DOHH2 (cell line): ENCODE results near the gene CAPZA1.

Experiments used
- H3F3A ChIP-seq: fragments of 200-600 bp; sonication (generic), shearing (Covaris generic); 2 replicates; pipeline ENCODE4 v1.6.0; 2016; ENCODE audit warnings: antibody characterized with exemption, mild to moderate bottlenecking; ENCODE audit not compliant: control insufficient read depth, insufficient read depth
- H3K27ac ChIP-seq: fragments of 200-600 bp; sonication (generic); 2 replicates; pipeline ENCODE4 v1.5.1; 2014; ENCODE audit warnings: low read depth, mild to moderate bottlenecking, low read length, moderate library complexity
- H3K27me3 ChIP-seq: fragments of 200-600 bp; sonication (generic); 2 replicates; pipeline ENCODE4 v1.6.1; 2014; ENCODE audit warnings: mild to moderate bottlenecking, low read length, mixed read lengths; ENCODE audit not compliant: control insufficient read depth
- H3K36me3 ChIP-seq: fragments of 200-600 bp; sonication (generic); 2 replicates; pipeline ENCODE4 v1.6.1; 2014; ENCODE audit warnings: mild to moderate bottlenecking, low read length, moderate library complexity, mixed read lengths; ENCODE audit not compliant: control insufficient read depth
- H3K4me1 ChIP-seq: fragments of 200-600 bp; sonication (generic); 2 replicates; pipeline ENCODE4 v1.6.1; 2014; ENCODE audit warnings: mild to moderate bottlenecking, low read length, mixed read lengths; ENCODE audit not compliant: control insufficient read depth
- H3K4me2 ChIP-seq: fragments of 200-600 bp; sonication (generic); 2 replicates; pipeline ENCODE4 v1.6.0; 2014; ENCODE audit warnings: mild to moderate bottlenecking, low read length, moderate library complexity
- H3K4me3 ChIP-seq: fragments of 200-600 bp; sonication (generic); 2 replicates; pipeline ENCODE4 v1.5.1; 2014; ENCODE audit warnings: mild to moderate bottlenecking, low read length, mixed read lengths
- H3K79me2 ChIP-seq: fragments of 200-600 bp; sonication (generic); 2 replicates; pipeline ENCODE4 v1.6.1; 2014; ENCODE audit warnings: mild to moderate bottlenecking, low read length, mixed read lengths; ENCODE audit not compliant: control insufficient read depth
- H3K9me2 ChIP-seq: fragments of 200-600 bp; sonication (generic); replicated peaks from 2 replicates; pipeline ENCODE4 v1.6.1; 2014; ENCODE audit warnings: mild to moderate bottlenecking, low read length, mixed read lengths; ENCODE audit not compliant: control insufficient read depth
- H3K9me3 ChIP-seq: fragments of 200-600 bp; sonication (generic); 2 replicates; pipeline ENCODE4 v1.6.1; 2014; ENCODE audit warnings: antibody characterized with exemption, low read length, mixed read lengths; ENCODE audit not compliant: control insufficient read depth, insufficient read depth
- H4K20me1 ChIP-seq: fragments of 200-600 bp; sonication (generic); 2 replicates; pipeline ENCODE4 v1.6.0; 2014; ENCODE audit warnings: low read depth, mild to moderate bottlenecking, antibody characterized with exemption, low read length, moderate library complexity; ENCODE audit not compliant: control insufficient read depth, insufficient read depth
- EZH2phosphoT487 ChIP-seq: fragments of 200-600 bp; sonication (generic); IDR thresholded peaks from 2 replicates; pipeline ENCODE4 v1.6.1; 2017; ENCODE audit warnings: borderline replicate concordance, mild to moderate bottlenecking, antibody characterized with exemption, low read length, moderate library complexity, mixed read lengths
- TF ChIP-seq, protein P1 (sequence below): fragments of 200-600 bp; sonication (generic); IDR thresholded peaks from one replicate; pipeline ENCODE4 v1.5.1; 2014; ENCODE audit warnings: antibody characterized with exemption, mild to moderate bottlenecking, low read depth, low read length; ENCODE audit not compliant: poor library complexity, severe bottlenecking

CAPZA1 gene

GRCh38 chr1:112720800-112721199 lies 101.2 kb downstream of the CAPZA1 start:
- Histone ChIP-seq H3K27ac (no peak overlapping the region), H3F3A (no peaks in the 10 kb centered on the region), H3K27me3 (peaks cover 24% of the 10 kb centered on the region), H3K79me2 (no peaks in the 10 kb centered on the region), H3K4me3 (no peak overlapping the region), H3K9me3 (no peaks in the 10 kb centered on the region), H3K9me2 (no peaks in the 10 kb centered on the region), H4K20me1 (no peaks in the 10 kb centered on the region), H3K36me3 (no peaks in the 10 kb centered on the region), H3K4me2 (no peak overlapping the region), H3K4me1 (peaks cover 18% of the 10 kb centered on the region)
- TF ChIP-seq, protein P1, sequence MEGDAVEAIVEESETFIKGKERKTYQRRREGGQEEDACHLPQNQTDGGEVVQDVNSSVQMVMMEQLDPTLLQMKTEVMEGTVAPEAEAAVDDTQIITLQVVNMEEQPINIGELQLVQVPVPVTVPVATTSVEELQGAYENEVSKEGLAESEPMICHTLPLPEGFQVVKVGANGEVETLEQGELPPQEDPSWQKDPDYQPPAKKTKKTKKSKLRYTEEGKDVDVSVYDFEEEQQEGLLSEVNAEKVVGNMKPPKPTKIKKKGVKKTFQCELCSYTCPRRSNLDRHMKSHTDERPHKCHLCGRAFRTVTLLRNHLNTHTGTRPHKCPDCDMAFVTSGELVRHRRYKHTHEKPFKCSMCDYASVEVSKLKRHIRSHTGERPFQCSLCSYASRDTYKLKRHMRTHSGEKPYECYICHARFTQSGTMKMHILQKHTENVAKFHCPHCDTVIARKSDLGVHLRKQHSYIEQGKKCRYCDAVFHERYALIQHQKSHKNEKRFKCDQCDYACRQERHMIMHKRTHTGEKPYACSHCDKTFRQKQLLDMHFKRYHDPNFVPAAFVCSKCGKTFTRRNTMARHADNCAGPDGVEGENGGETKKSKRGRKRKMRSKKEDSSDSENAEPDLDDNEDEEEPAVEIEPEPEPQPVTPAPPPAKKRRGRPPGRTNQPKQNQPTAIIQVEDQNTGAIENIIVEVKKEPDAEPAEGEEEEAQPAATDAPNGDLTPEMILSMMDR: no peak
- TF ChIP-seq EZH2phosphoT487: no peak
